ENCODE results near the gene FNBP1.
"Not testable (repeated sequence)": the region's sequence is repeated elsewhere in the genome, so short reads cannot be mapped to it uniquely, and the experiment has no call there.

Gene FNBP1

GRCh38 chr9:129958796-129959195 lies 84.2 kb downstream of the FNBP1 start:
- Histone ChIP-seq H3K4me1 (peaks cover 20% of the 10 kb centered on the region), H3K36me3 (peaks cover 7% of the 10 kb centered on the region), H3K27me3 (no peaks in the 10 kb centered on the region), H3K4me3 (ENCODE audit: low read depth, low read length) (no peak overlapping the region), H3K9me3 (no peaks in the 10 kb centered on the region)
- TF ChIP-seq, protein P1, sequence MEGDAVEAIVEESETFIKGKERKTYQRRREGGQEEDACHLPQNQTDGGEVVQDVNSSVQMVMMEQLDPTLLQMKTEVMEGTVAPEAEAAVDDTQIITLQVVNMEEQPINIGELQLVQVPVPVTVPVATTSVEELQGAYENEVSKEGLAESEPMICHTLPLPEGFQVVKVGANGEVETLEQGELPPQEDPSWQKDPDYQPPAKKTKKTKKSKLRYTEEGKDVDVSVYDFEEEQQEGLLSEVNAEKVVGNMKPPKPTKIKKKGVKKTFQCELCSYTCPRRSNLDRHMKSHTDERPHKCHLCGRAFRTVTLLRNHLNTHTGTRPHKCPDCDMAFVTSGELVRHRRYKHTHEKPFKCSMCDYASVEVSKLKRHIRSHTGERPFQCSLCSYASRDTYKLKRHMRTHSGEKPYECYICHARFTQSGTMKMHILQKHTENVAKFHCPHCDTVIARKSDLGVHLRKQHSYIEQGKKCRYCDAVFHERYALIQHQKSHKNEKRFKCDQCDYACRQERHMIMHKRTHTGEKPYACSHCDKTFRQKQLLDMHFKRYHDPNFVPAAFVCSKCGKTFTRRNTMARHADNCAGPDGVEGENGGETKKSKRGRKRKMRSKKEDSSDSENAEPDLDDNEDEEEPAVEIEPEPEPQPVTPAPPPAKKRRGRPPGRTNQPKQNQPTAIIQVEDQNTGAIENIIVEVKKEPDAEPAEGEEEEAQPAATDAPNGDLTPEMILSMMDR (IDR thresholded peaks at IDR 0.05; ENCODE audit: low read depth, low read length): no peak
- no peak for DNase-seq

GRCh38 chr9:129954868-129955550 lies 88.0 kb downstream of the FNBP1 start:
- peaks cover 11% of the 10 kb centered on the region for H3K36me3 ChIP-seq
- no peak overlapping the region for H3K4me3 ChIP-seq (ENCODE audit: low read depth, low read length)

GRCh38 chr9:129953736-129954135 lies 89.3 kb downstream of the FNBP1 start:
- TF ChIP-seq, protein P1 (IDR thresholded peaks at IDR 0.05; ENCODE audit: low read depth, low read length): no peak
- Histone ChIP-seq H3K36me3 (peaks cover 8% of the 10 kb centered on the region), H3K27me3 (no peaks in the 10 kb centered on the region), H3K4me1 (peaks cover 18% of the 10 kb centered on the region), H3K9me3 (no peaks in the 10 kb centered on the region), H3K4me3 (ENCODE audit: low read depth, low read length) (no peak overlapping the region)
- DNase-seq: no peak

More at GRCh38 chr9:129954868-129955550, 88.0 kb downstream of the FNBP1 start:
- H3K9me3 ChIP-seq: no peaks in the 10 kb centered on the region
- DNase-seq: peak; percentile 31
- peaks cover 11% of the 10 kb centered on the region for H3K4me1 ChIP-seq
- H3K27me3 ChIP-seq: no peaks in the 10 kb centered on the region
- TF ChIP-seq, protein P1 (IDR thresholded peaks at IDR 0.05; ENCODE audit: low read depth, low read length): no peak

GRCh38 chr9:129952337-129952736 lies 90.7 kb downstream of the FNBP1 start:
- Histone ChIP-seq H3K36me3 (peaks cover 8% of the 10 kb centered on the region), H3K4me1 (peaks cover 21% of the 10 kb centered on the region), H3K9me3 (no peaks in the 10 kb centered on the region), H3K27me3 (no peaks in the 10 kb centered on the region), H3K4me3 (ENCODE audit: low read depth, low read length) (no peak overlapping the region)
- no peak for DNase-seq
- TF ChIP-seq, protein P1 (IDR thresholded peaks at IDR 0.05; ENCODE audit: low read depth, low read length): no peak

- H3K4me1 ChIP-seq: peaks cover 13% of the 10 kb centered on the region
- H3K4me3 ChIP-seq (ENCODE audit: low read depth, low read length): 0 out of 2 replicates have a peak overlapping the region, but pooled peaks have one; percentile 1
- no peaks in the 10 kb centered on the region for H3K9me3 ChIP-seq
- no peaks in the 10 kb centered on the region for H3K27me3 ChIP-seq
- peak; percentile 62 for DNase-seq
- TF ChIP-seq, protein P1 (IDR thresholded peaks at IDR 0.05; ENCODE audit: low read depth, low read length): no peak
- peaks cover 8% of the 10 kb centered on the region for H3K36me3 ChIP-seq
Measured at GRCh38 chr9:129949821-129950220, 93.2 kb downstream of the FNBP1 start.

DNA sequence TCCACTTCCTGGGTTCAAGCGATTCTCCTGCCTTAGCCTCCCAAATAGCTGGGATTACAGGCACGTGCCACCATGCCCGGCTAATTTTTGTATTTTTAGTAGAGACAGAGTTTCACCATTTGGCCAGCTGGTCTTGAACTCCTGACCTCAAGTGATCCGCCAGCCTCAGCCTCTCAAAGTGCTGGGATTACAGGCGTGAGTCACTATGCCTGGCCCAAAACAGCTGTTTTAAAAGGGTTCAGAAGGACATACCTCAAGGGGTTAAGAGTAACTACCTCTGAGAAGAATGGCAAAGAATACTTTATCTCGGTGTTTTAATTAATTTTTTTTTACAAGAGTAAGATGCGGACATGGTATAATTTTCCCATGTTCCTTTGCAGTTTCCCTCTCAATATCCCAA lies 94.4 kb downstream of the FNBP1 start:
- H3K9me3 ChIP-seq; H3K27me3 ChIP-seq; DNase-seq; H3K4me3 ChIP-seq (ENCODE audit: low read depth, low read length); H3K36me3 ChIP-seq: not testable (repeated sequence)
- H3K4me1 ChIP-seq: peaks cover 10% of the 10 kb centered on the region

Data from BE2C (cell line).